ENCODE data around the gene ATOH8. TPM values are rescaled to one million over a fixed set of nuclear protein-coding genes. Genes with fewer than 3 reads are reported as not detected.
"Not testable (repeated sequence)": the region's sequence is repeated elsewhere in the genome, so short reads cannot be mapped to it uniquely, and the experiment has no call there.

Gene ATOH8
- total and polyA plus RNA-seq, 2 donors (not counting 3 experiments of a cell fraction or from before 2014, with no cell fraction given): 10.3 to 12.8 TPM

DNA sequence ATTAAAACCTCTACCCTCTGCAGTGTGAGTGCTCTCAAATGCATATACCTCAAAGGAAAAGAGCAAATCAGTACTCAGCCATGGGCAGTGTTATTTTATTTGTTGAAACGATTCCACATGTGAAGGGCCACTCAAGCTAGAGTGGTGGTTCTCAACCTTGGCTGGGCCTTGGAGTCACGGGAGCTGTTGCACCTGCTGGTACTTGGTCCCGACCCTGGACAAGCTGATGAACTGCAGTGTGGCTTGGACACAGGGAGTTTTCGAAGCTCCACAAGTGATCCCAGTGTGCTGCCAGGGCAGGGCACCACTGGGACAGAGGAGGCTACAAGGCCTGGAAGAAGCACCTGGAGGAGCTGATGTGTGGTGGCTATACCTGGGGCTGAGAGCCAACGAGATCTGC lies 40.0 kb upstream of the ATOH8 start:
- ChIA-PET POLR2A (no interaction called here), CTCF (interaction anchor here (0.7 to 2.7 kb wide), 6 partner anchors 9 to 100 kb away, joined by 3 to 15 read pairs (median 4); no protein-coding TSS in a partner anchor)
- DNase-seq (ENCODE audit: low read depth, low spot score) (no peak), FAIRE-seq (no peak)
- dilution Hi-C loops (cut with MboI; ENCODE audit: extremely low pct_ligation_motif_present, low sequenced_read_pairs): loop anchor here (25.0 kb wide), 1 partner anchor 98 kb away; no protein-coding TSS in a partner anchor
- intact Hi-C loops (cut with micrococcal nuclease): no loop called here
- TF ChIP-seq, protein P1, sequence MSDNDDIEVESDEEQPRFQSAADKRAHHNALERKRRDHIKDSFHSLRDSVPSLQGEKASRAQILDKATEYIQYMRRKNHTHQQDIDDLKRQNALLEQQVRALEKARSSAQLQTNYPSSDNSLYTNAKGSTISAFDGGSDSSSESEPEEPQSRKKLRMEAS (IDR thresholded peaks at IDR 0.05; ENCODE audit: insufficient read depth, insufficient read length): no peak
- no peak for TF ChIP-seq EZH2 (IDR thresholded peaks at IDR 0.05; ENCODE audit: borderline replicate concordance, low read depth, low read length, severe bottlenecking)
- TF ChIP-seq JUN (IDR thresholded peaks at IDR 0.05; ENCODE audit: borderline replicate concordance, insufficient read depth, insufficient read length, low read depth): no peak
- Histone ChIP-seq H3K27ac (ENCODE audit: insufficient read depth, low read depth, low read length) (no peak overlapping the region), H3K27me3 (ENCODE audit: control insufficient read depth in 2 of 2, insufficient read depth in 2 of 2, low read length in 2 of 2) (peaks cover 2% of the 10 kb centered on the region in 2 experiments), H4K20me1 (replicated peaks; ENCODE audit: control insufficient read depth, extremely low read depth, insufficient read depth, low read length) (no peaks in the 10 kb centered on the region), H3K9me1 (replicated peaks; ENCODE audit: control insufficient read depth, extremely low read depth, insufficient read depth, low read length) (no peaks in the 10 kb centered on the region), H3K4me1 (ENCODE audit: control insufficient read depth, extremely low read depth, insufficient read depth, low read length) (peaks cover 9% of the 10 kb centered on the region), H3K9me3 (replicated peaks; ENCODE audit: control insufficient read depth, insufficient read depth, low read length) (no peaks in the 10 kb centered on the region), H3K4me2 (ENCODE audit: insufficient read depth, low read length) (no peak overlapping the region), H2AFZ (ENCODE audit: low read depth, low read length) (no peak overlapping the region), H3K4me3 (replicated peaks in 1 of 3; ENCODE audit: insufficient read depth in 1 of 3, low read depth in 1 of 3, low read length in 3 of 3) (no peak overlapping the region), H3K36me3 (ENCODE audit: control insufficient read depth in 2 of 2, extremely low read depth in 1 of 2, insufficient read depth in 2 of 2, low read length in 2 of 2) (no peaks in the 10 kb centered on the region), H3K9ac (replicated peaks; ENCODE audit: extremely low read depth, insufficient read depth, low read length) (no peak overlapping the region), H3K79me2 (ENCODE audit: control insufficient read depth, insufficient read depth, low read length) (no peaks in the 10 kb centered on the region)
- no TSS peak for BruUV-seq (replicated peaks)

DNA sequence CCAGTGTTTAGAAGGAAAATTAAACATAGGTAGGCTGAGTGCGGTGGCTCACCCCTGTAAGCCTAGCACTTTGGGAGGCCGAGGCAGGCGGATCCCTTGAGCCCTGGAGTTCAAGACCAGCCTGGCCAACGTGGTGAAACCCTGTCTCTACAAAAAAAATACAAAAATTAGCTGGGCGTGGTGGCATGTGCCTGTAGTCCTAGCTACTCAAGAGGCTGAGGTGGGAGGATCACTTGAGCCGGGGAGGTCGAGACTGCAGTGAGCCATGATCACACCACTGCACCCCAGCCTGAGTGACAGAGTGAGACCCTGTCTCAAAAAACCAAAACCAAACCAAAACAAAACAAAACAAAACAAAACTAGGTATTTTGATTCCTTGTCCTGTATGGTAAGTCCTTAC lies 39.4 kb upstream of the ATOH8 start:
- H4K20me1 ChIP-seq (replicated peaks; ENCODE audit: control insufficient read depth, extremely low read depth, insufficient read depth, low read length); H3K9ac ChIP-seq (replicated peaks; ENCODE audit: extremely low read depth, insufficient read depth, low read length); FAIRE-seq; H3K4me3 ChIP-seq (replicated peaks in 1 of 3; ENCODE audit: insufficient read depth in 1 of 3, low read depth in 1 of 3, low read length in 3 of 3); H3K36me3 ChIP-seq (ENCODE audit: control insufficient read depth in 2 of 2, extremely low read depth in 1 of 2, insufficient read depth in 2 of 2, low read length in 2 of 2); DNase-seq (ENCODE audit: low read depth, low spot score); H3K79me2 ChIP-seq (ENCODE audit: control insufficient read depth, insufficient read depth, low read length); H3K27me3 ChIP-seq (ENCODE audit: control insufficient read depth in 2 of 2, insufficient read depth in 2 of 2, low read length in 2 of 2); H3K27ac ChIP-seq (ENCODE audit: insufficient read depth, low read depth, low read length); H3K4me1 ChIP-seq (ENCODE audit: control insufficient read depth, extremely low read depth, insufficient read depth, low read length); H3K4me2 ChIP-seq (ENCODE audit: insufficient read depth, low read length); POLR2A ChIA-PET; H2AFZ ChIP-seq (ENCODE audit: low read depth, low read length); intact Hi-C loops (cut with micrococcal nuclease); BruUV-seq (replicated peaks); H3K9me1 ChIP-seq (replicated peaks; ENCODE audit: control insufficient read depth, extremely low read depth, insufficient read depth, low read length); H3K9me3 ChIP-seq (replicated peaks; ENCODE audit: control insufficient read depth, insufficient read depth, low read length): not testable (repeated sequence)
- CTCF ChIA-PET: interaction anchor here (0.7 to 2.7 kb wide), 5 partner anchors 10 to 100 kb away, joined by 3 to 15 read pairs (median 4); no protein-coding TSS in a partner anchor
- dilution Hi-C loops (cut with MboI; ENCODE audit: extremely low pct_ligation_motif_present, low sequenced_read_pairs): loop anchor here (25.0 kb wide), 1 partner anchor 98 kb away; no protein-coding TSS in a partner anchor

All from endothelial cell of umbilical vein (primary cell).